Measurements from ENCODE around the gene PYY. TPM values are rescaled to one million over a fixed set of nuclear protein-coding genes. Genes with fewer than 3 reads are reported as not detected.
"Not testable (repeated sequence)": the region's sequence is repeated elsewhere in the genome, so short reads cannot be mapped to it uniquely, and the experiment has no call there.

The PYY gene
- not detected for total RNA-seq

DNA sequence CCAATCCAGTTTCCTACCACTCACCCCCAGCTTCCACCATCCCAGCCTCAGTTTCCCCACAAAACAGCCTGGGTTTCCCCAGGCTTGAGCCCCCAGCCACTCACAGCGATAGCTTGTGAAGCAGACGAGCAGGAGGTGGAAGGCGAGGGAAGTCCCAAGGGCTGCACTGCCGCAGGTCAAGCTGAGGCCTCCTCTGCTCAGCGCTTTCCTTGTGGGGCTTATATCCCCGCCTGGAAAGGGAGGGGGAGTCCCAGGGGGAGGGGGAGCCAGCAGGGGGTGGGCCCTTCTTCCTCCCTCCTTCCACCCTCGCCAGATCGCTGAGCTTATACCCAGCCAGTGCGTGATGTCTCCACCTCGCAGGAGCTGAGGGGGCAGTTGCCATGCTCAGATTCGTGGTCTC, at the start of gene PYY:
TSS of gene PYY (minus strand) at position 195 of the 400 bp plus-strand sequence. CDS start 457 bp downstream, outside the sequence.
- Mint-ChIP-seq H3K27ac (no peak within 1 kb of the TSS), H3K4me3 (no peak within 1 kb of the TSS), H3K27me3 (peaks cover 68% of the 10 kb centered on the region), H3K4me1 (peaks cover 7% of the 10 kb centered on the region), H3K9me3 (ENCODE audit: low read depth) (no peaks in the 10 kb centered on the region), H3K36me3 (no peaks in the 10 kb centered on the region)
- CTCF ChIA-PET: interaction anchor here (1.8 kb wide), 1 partner anchor 10 kb away, joined by 4 read pairs; no protein-coding TSS in a partner anchor
- no peak for DNase-seq
- ATAC-seq: no peak

DNA sequence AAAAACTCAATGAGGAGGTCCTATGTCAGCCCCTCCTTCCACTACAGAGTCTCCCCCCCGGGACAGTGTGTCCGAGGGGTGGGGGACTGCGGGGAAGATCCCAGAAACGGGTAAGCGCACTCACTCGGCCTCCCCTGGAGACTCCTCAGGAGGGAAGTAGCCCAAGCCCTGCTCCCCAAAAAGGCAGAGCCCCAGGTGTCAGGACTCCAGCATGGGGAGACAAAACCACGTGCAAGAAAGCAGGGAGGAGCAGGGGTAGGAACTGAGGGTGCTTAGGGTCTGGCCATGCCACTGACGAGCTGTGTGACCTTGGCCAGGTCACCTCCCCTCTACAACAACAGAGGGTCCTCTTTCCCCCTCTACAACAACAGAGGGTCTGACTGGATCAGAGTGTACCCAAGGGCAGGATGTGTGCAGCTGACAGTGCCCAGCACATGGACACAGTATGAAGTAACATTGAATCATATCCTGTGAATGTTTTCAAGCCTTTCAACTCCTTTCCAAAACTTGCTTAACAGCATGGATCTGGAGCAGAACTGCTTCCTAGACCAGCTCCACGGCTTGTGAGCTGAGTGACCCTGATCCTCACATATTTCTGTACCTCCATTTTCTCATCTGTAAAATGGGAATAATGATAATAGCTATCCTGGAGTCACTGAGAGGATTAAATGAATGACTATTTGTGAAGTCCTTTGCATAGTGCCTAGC, 48.6 kb upstream of the PYY start:
- Mint-ChIP-seq H3K4me1 (peaks cover 17% of the 10 kb centered on the region), H3K9me3 (ENCODE audit: low read depth) (no peaks in the 10 kb centered on the region), H3K27me3 (peaks cover 22% of the 10 kb centered on the region), H3K36me3 (no peaks in the 10 kb centered on the region), H3K4me3 (no peak overlapping the region), H3K27ac (no peak overlapping the region)
- CTCF ChIA-PET: interaction anchor here (1.2 to 2.4 kb wide), 4 partner anchors 52 to 93 kb away, joined by 3 to 11 read pairs (median 8); no protein-coding TSS in a partner anchor
- DNase-seq (no peak), ATAC-seq (no peak)

DNA sequence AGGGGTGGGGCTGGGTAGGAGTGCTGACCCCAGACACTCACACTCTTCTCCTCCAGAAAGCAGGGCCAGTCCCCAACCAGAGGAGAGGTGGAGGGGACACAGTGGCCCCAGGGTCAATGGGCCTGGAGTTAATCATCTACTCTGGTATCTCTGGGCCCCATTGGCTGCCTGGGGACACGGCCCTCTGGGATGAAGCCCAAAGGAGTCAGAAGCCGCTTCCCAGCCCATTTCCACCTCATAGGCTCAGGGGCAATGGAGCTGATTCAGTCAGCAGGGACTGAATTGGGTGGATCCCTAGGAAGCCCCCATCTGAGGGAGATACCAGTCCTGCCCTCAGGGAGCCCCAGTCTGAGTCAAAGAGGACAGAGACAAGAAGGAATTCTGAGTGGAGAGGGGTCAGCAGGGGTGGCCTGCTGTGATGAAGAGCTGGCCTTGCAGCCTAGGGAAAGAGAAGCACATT, 47.8 kb upstream of the PYY start:
- no peak overlapping the region for H3K27ac Mint-ChIP-seq

GRCh38 chr17:44000871-44001460, 47.2 kb upstream of the PYY start:
- Mint-ChIP-seq H3K9me3 (ENCODE audit: low read depth) (no peaks in the 10 kb centered on the region), H3K27ac (no peak overlapping the region), H3K4me3 (no peak overlapping the region), H3K36me3 (no peaks in the 10 kb centered on the region), H3K4me1 (peaks cover 8% of the 10 kb centered on the region), H3K27me3 (peaks cover 23% of the 10 kb centered on the region)
- no peak for ATAC-seq
- no peak for DNase-seq
- CTCF ChIA-PET: interaction anchor here (0.7 to 2.4 kb wide), 2 partner anchors 57 to 309 kb away, joined by 3 to 11 read pairs; no protein-coding TSS in a partner anchor

More for the DNA sequence above, 47.8 kb upstream of the PYY start:
- no peak for ATAC-seq
- no peak for DNase-seq
- H3K4me3 Mint-ChIP-seq: no peak overlapping the region
- CTCF ChIA-PET: interaction anchor here (2.4 kb wide), 2 partner anchors 58 to 77 kb away, joined by 8 to 11 read pairs; no protein-coding TSS in a partner anchor
- H3K27me3 Mint-ChIP-seq: peaks cover 23% of the 10 kb centered on the region
- no peaks in the 10 kb centered on the region for H3K9me3 Mint-ChIP-seq (ENCODE audit: low read depth)
- peaks cover 13% of the 10 kb centered on the region for H3K4me1 Mint-ChIP-seq
- no peaks in the 10 kb centered on the region for H3K36me3 Mint-ChIP-seq

DNA sequence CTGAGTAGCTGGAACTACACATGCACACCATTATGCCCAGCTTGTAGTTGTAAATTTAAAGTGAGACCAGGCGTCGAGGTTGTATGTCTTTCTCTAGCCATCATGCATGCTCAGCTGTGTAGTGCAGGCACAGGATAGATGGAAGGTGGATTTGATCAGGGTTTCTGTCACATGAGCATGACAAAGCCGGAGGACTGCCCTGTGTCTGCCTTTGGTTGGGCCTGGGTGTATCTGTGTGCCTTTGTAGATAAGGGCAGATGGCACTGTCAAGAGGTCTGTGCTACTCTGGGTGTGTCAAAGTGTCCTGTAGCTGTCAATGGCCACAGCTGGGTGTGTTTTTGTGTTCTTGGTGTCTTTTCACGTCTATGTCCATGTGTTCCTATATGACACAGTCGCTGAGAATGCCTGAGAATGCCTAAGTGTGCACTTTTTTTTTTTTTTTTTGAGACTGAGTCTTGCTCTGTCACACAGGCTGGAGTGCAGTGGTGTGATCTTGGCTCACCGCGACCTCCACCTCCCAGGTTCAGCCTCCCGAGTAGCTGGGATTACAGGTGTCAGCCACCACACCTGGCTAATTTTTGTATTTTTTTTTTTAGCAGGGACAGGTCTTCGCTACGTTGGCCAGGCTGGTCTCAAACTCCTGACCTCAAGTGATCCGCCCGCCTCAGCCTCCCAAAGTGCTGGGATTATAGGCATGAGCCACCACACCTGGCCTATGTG, 46.6 kb upstream of the PYY start:
- peaks cover 7% of the 10 kb centered on the region for H3K4me1 Mint-ChIP-seq
- no peak overlapping the region for H3K27ac Mint-ChIP-seq
- H3K4me3 Mint-ChIP-seq: no peak overlapping the region
- no peaks in the 10 kb centered on the region for H3K36me3 Mint-ChIP-seq
- CTCF ChIA-PET: interaction anchor here (0.7 to 7.4 kb wide), 4 partner anchors 8 to 433 kb away, joined by 3 to 67 read pairs (median 4); partner anchors contain the start of gene PPY
- no peaks in the 10 kb centered on the region for H3K9me3 Mint-ChIP-seq (ENCODE audit: low read depth)
- no peak for ATAC-seq
- DNase-seq: no peak
- H3K27me3 Mint-ChIP-seq: peaks cover 21% of the 10 kb centered on the region

- no peaks in the 10 kb centered on the region for H3K9me3 Mint-ChIP-seq (ENCODE audit: low read depth)
- ATAC-seq: no peak
- H3K27ac Mint-ChIP-seq: no peak overlapping the region
- H3K27me3 Mint-ChIP-seq: peaks cover 22% of the 10 kb centered on the region
- H3K36me3 Mint-ChIP-seq: no peaks in the 10 kb centered on the region
- CTCF ChIA-PET: interaction anchor here (1.6 to 7.4 kb wide), 3 partner anchors 9 to 55 kb away, joined by 4 to 67 read pairs (median 5); partner anchors contain the start of gene PPY
- DNase-seq: no peak
- no peak overlapping the region for H3K4me3 Mint-ChIP-seq
- peaks cover 2% of the 10 kb centered on the region for H3K4me1 Mint-ChIP-seq
Measured at GRCh38 chr17:43999024-43999423, 45.3 kb upstream of the PYY start.

- Mint-ChIP-seq H3K9me3 (ENCODE audit: low read depth) (no peaks in the 10 kb centered on the region), H3K36me3 (no peaks in the 10 kb centered on the region), H3K27ac (no peak overlapping the region), H3K4me3 (no peak overlapping the region), H3K27me3 (peaks cover 22% of the 10 kb centered on the region), H3K4me1 (peaks cover 2% of the 10 kb centered on the region)
- DNase-seq: no peak
- ATAC-seq: no peak
- CTCF ChIA-PET: interaction anchor here (1.6 to 7.4 kb wide), 3 partner anchors 10 to 55 kb away, joined by 4 to 67 read pairs (median 5); partner anchors contain the start of gene PPY
Measured at GRCh38 chr17:43998552-43998951, 44.8 kb upstream of the PYY start.

GRCh38 chr17:43997180-43997579, 43.4 kb upstream of the PYY start:
- H3K36me3 Mint-ChIP-seq; H3K4me3 Mint-ChIP-seq; H3K4me1 Mint-ChIP-seq; H3K9me3 Mint-ChIP-seq (ENCODE audit: low read depth); H3K27ac Mint-ChIP-seq; DNase-seq; ATAC-seq: not testable (repeated sequence)
- CTCF ChIA-PET: interaction anchor here (1.2 to 7.4 kb wide), 5 partner anchors 11 to 117 kb away, joined by 3 to 67 read pairs (median 3); partner anchors contain the start of gene PPY
- peaks cover 26% of the 10 kb centered on the region for H3K27me3 Mint-ChIP-seq

- H3K27me3 Mint-ChIP-seq: peaks cover 26% of the 10 kb centered on the region
- no peak overlapping the region for H3K27ac Mint-ChIP-seq
- H3K4me3 Mint-ChIP-seq: no peak overlapping the region
Measured at GRCh38 chr17:43995150-43995471, 41.4 kb upstream of the PYY start.

GRCh38 chr17:43994272-43995149, 40.8 kb upstream of the PYY start:
- Mint-ChIP-seq H3K36me3 (no peaks in the 10 kb centered on the region), H3K27me3 (peaks cover 26% of the 10 kb centered on the region), H3K4me3 (no peak overlapping the region), H3K27ac (no peak overlapping the region), H3K9me3 (ENCODE audit: low read depth) (no peaks in the 10 kb centered on the region), H3K4me1 (no peaks in the 10 kb centered on the region)
- peak; percentile 87 for ATAC-seq
- DNase-seq: peak; percentile 75
- CTCF ChIA-PET: interaction anchor here (0.9 to 7.4 kb wide), 16 partner anchors 10 to 116 kb away, joined by 3 to 67 read pairs (median 4); partner anchors contain the start of genes NAGS and PPY

More at GRCh38 chr17:43995150-43995471, 41.4 kb upstream of the PYY start:
- H3K36me3 Mint-ChIP-seq: no peaks in the 10 kb centered on the region
- DNase-seq (no peak), ATAC-seq (no peak)
- CTCF ChIA-PET: interaction anchor here (0.8 to 7.4 kb wide), 8 partner anchors 12 to 117 kb away, joined by 3 to 67 read pairs (median 4); partner anchors contain the start of gene PPY
- no peaks in the 10 kb centered on the region for H3K4me1 Mint-ChIP-seq
- no peaks in the 10 kb centered on the region for H3K9me3 Mint-ChIP-seq (ENCODE audit: low read depth)

DNA sequence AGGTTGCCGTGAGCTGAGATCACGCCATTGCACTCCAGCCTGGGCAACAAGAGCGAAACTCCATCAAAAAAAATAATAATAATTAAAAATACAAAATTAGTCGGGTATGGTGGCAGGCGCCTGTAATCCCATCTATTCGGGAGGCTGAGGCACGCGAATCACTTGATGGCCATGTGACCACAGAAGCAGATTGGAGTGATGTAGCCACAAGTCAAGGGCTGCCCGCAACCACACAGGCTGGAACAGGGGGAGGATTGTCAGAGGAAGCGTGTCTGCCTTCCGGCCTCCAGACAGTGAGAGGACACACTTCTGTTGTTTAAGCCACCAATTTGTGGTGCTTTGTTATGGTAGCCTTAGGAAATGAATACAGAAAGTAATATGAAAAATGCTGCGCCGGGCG, 38.9 kb upstream of the PYY start:
- DNase-seq: no peak
- CTCF ChIA-PET: interaction anchor here (0.7 to 2.8 kb wide), 4 partner anchors 31 to 114 kb away, joined by 3 to 8 read pairs (median 4); no protein-coding TSS in a partner anchor
- Mint-ChIP-seq H3K4me3 (no peak overlapping the region), H3K9me3 (ENCODE audit: low read depth) (no peaks in the 10 kb centered on the region), H3K36me3 (no peaks in the 10 kb centered on the region), H3K27ac (no peak overlapping the region), H3K27me3 (peaks cover 35% of the 10 kb centered on the region), H3K4me1 (no peaks in the 10 kb centered on the region)
- no peak for ATAC-seq

DNA sequence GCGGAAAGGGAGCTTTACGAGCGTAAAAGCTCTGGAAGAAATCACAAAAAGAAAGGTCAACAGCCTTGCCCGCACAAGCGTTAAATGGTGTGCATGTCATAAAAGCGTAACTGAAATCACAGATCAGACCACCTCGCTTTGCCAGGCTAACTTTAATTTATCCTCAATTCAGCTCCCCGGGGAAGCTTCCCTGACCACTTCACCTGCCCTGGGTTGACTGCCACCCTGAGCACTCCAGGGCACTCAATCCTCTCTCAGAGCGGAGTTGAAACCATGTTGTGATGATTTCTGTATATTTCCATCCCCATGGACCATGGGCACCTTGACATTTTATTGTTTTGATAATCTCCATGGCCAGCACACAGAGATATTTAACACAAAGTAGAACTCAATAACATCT, 34.6 kb upstream of the PYY start:
- DNase-seq: no peak
- Mint-ChIP-seq H3K4me3 (no peak overlapping the region), H3K4me1 (peaks cover 15% of the 10 kb centered on the region), H3K9me3 (ENCODE audit: low read depth) (no peaks in the 10 kb centered on the region), H3K27me3 (peaks cover 45% of the 10 kb centered on the region), H3K27ac (no peak overlapping the region), H3K36me3 (no peaks in the 10 kb centered on the region)
- ATAC-seq: no peak
- CTCF ChIA-PET: interaction anchor here (2.9 kb wide), 1 partner anchor 44 kb away, joined by 11 read pairs; no protein-coding TSS in a partner anchor

All from activated CD8-positive, alpha-beta memory T cell treated with anti-CD3 and anti-CD28 coated beads, Interleukin-2, amount 10 ng/mL, durations not matched to agents 7 days and 5 days (primary cell).